Body of pancreas (tissue), 4 donors: Measurements from ENCODE around the gene INVS.

Source experiments
- CTCF ChIP-seq, 7 experiments: fragments of 450-650 bp in 4 of 7; fragments of 200-600 bp in 3 of 7; sonication (generic) in 3 of 7; IDR thresholded peaks; one replicate each; pipeline ENCODE4 v1.5.1; 2016 to 2019; ENCODE audit warnings: antibody characterized with exemption in 7 of 7
- POLR2A ChIP-seq, 3 donors: fragments of 450-650 bp; IDR thresholded peaks; one replicate each; pipeline ENCODE4 v1.6.1; 2016; ENCODE audit warnings: antibody characterized with exemption in 3 of 3, mild to moderate bottlenecking in 2 of 3

GRCh38 chr9:100286257-100286656 is 187.2 kb downstream of the INVS start:
- TF ChIP-seq CTCF (IDR thresholded peaks at IDR 0.05): no peak
- TF ChIP-seq POLR2A (IDR thresholded peaks at IDR 0.05): no peak
